K562 (cell line): ENCODE measurements around the gene OR2J3. TPM values are rescaled to one million over a fixed set of nuclear protein-coding genes. Genes with fewer than 3 reads are reported as not detected.

ENCODE experiments used
- ATAC-seq: fragments of 200-7000 bp; cut with Tn5 transposase; 3 replicates; pipeline ENCODE4 v1.9.1; 2020; ENCODE audit warnings: moderate library complexity
- BruUV-seq: library from RNA; stranded (reverse); fragments of 400-500 nt; replicated peaks from 2 replicates; lab custom pipeline; 2021; lab: Mats Ljungman, UMichigan
- CTCF ChIA-PET: fragments of 300-600 bp; formaldehyde crosslinking; extraction: SDS; loops from one replicate; lab custom pipeline; 2021; ENCODE audit warnings: low intra/inter-chr PET ratio; lab: Yijun Ruan, JAX
- POLR2A ChIA-PET: fragments of 300-600, 350-650 bp; sonication (Branson Sonifier 250); formaldehyde crosslinking; extraction: SDS; loops from one replicate; lab custom pipeline; 2021; ENCODE audit warnings: antibody characterized with exemption, inconsistent platforms; lab: Yijun Ruan, JAX
- DNase-seq, 4 experiments: peaks; one replicate each; pipeline versions ENCODE4 v3.0.0 to v3.0.0-alpha.2; 2011 to 2018; ENCODE audit warnings: low spot score in 3 of 4, mixed read lengths in 3 of 4; ENCODE audit errors: extremely low read depth in 1 of 4
- FAIRE-seq: peaks from 2 replicates; lab custom pipeline; 2011; peaks lifted over from hg19 to GRCh38; lab: Jason Lieb, UNC
- H2AFZ ChIP-seq: 2 replicates; pipeline ENCODE4 v1.6.0; 2011; ENCODE audit warnings: low read depth, low read length, control low read depth, inconsistent platforms
- H3K27ac ChIP-seq: fragments of 200-600 bp; 3 replicates; pipeline ENCODE4 v1.8.0; 2011; ENCODE audit warnings: low read depth, mild to moderate bottlenecking, control low read depth, inconsistent platforms, low read length, moderate library complexity, mixed read lengths; ENCODE audit errors: extremely low read depth
- H3K27me3 ChIP-seq, 2 experiments: fragments of 300-600 bp in 1 of 2; 2 replicates in 1 of 2; 3 replicates in 1 of 2; pipeline versions ENCODE4 v1.6.0 to v1.8.0; 2011; ENCODE audit warnings: inconsistent platforms in 2 of 2, low read length in 2 of 2, mild to moderate bottlenecking in 1 of 2, mixed read lengths in 1 of 2, moderate library complexity in 1 of 2; ENCODE audit not compliant: control insufficient read depth in 2 of 2, insufficient read depth in 2 of 2
- H3K36me3 ChIP-seq: fragments of 300-600 bp; 3 replicates; pipeline ENCODE4 v1.8.0; 2011; ENCODE audit warnings: mild to moderate bottlenecking, low read length, inconsistent platforms; ENCODE audit not compliant: control insufficient read depth, insufficient read depth
- H3K4me1 ChIP-seq, 2 experiments: fragments of 200-600 bp in 1 of 2; replicated peaks in 1 of 2; 2 replicates in 1 of 2; 3 replicates in 1 of 2; pipeline versions ENCODE4 v1.5.1 to v1.8.0; 2011; ENCODE audit warnings: inconsistent platforms in 2 of 2, low read length in 2 of 2, mild to moderate bottlenecking in 1 of 2, mixed read lengths in 1 of 2, moderate library complexity in 1 of 2; ENCODE audit not compliant: control insufficient read depth in 2 of 2, insufficient read depth in 2 of 2
- H3K4me2 ChIP-seq: 2 replicates; pipeline ENCODE4 v1.6.1; 2011; ENCODE audit warnings: low read length, control low read depth, inconsistent platforms, mixed read lengths; ENCODE audit not compliant: insufficient read depth
- H3K4me3 ChIP-seq: fragments of 200-600 bp; sonication (generic), shearing (Covaris generic); 2 replicates; pipeline ENCODE4 v1.5.1; 2016; ENCODE audit warnings: control low read depth, inconsistent platforms
- H3K79me2 ChIP-seq: fragments of 200-600 bp; 3 replicates; pipeline ENCODE4 v1.8.0; 2011; ENCODE audit warnings: low read length, inconsistent platforms; ENCODE audit not compliant: control insufficient read depth, insufficient read depth
- H3K9ac ChIP-seq, 2 experiments: 2 replicates each; pipeline versions ENCODE4 v1.6.0 to v1.6.1; 2011; ENCODE audit warnings: low read depth in 2 of 2, low read length in 2 of 2, control low read depth in 1 of 2, inconsistent platforms in 1 of 2, mild to moderate bottlenecking in 1 of 2, mixed read lengths in 1 of 2; ENCODE audit not compliant: insufficient read depth in 1 of 2
- H3K9me1 ChIP-seq: one replicate; pipeline ENCODE4 v1.6.0; 2011; ENCODE audit warnings: inconsistent platforms, mild to moderate bottlenecking, low read length, moderate library complexity; ENCODE audit not compliant: control insufficient read depth, insufficient read depth
- H3K9me3 ChIP-seq: replicated peaks from 2 replicates; pipeline ENCODE4 v1.5.1; 2011; ENCODE audit warnings: low read depth, low read length, inconsistent platforms; ENCODE audit not compliant: control insufficient read depth, insufficient read depth
- H4K20me1 ChIP-seq: replicated peaks from 2 replicates; pipeline ENCODE4 v1.6.1; 2011; ENCODE audit warnings: low read length, inconsistent platforms, mixed read lengths; ENCODE audit not compliant: control insufficient read depth, insufficient read depth
- CEBPB ChIP-seq: fragments of 450-650 bp; IDR thresholded peaks from 2 replicates; pipeline ENCODE4 v1.6.1; 2016; ENCODE audit warnings: missing genetic modification characterization, missing compliant biosample characterization
- CEBPG ChIP-seq, 3 experiments: fragments of 200-800 bp in 1 of 3; sonication (Bioruptor generic) in 1 of 3; sonication (generic) in 1 of 3; formaldehyde crosslinking in 1 of 3; IDR thresholded peaks in 2 of 3; conservative IDR thresholded peaks in 1 of 3; 2 replicates each; pipeline versions ENCODE4 v1.6.1 to v1.8.0; 2016 to 2022; ENCODE audit warnings: missing compliant biosample characterization in 2 of 3, missing genetic modification characterization in 2 of 3, mild to moderate bottlenecking in 1 of 3, missing genetic modification reagents in 1 of 3
- FOXK2 ChIP-seq, 2 experiments: fragments of 450-650 bp; IDR thresholded peaks in 1 of 2; conservative IDR thresholded peaks in 1 of 2; 2 replicates each; pipeline ENCODE4 v1.6.1; 2016; ENCODE audit warnings: low read depth in 2 of 2, mild to moderate bottlenecking in 1 of 2
- GATA2 ChIP-seq: sonication (generic); formaldehyde crosslinking; IDR thresholded peaks from 2 replicates; pipeline ENCODE4 v1.4.0; 2020; ENCODE audit warnings: mild to moderate bottlenecking, missing genetic modification reagents
- HNRNPL ChIP-seq: fragments of 200-400 bp; formaldehyde crosslinking; IDR thresholded peaks from 2 replicates; pipeline ENCODE4 v1.6.1; 2017; ENCODE audit warnings: low read depth, mild to moderate bottlenecking, low read length
- MIER1 ChIP-seq: fragments of 450-650 bp; IDR thresholded peaks from 2 replicates; pipeline ENCODE4 v1.6.1; 2016; ENCODE audit warnings: antibody characterized with exemption, mild to moderate bottlenecking, low read depth
- NR1H2 ChIP-seq: sonication (generic); formaldehyde crosslinking; IDR thresholded peaks from 2 replicates; pipeline ENCODE4 v1.4.0; 2020; ENCODE audit warnings: mild to moderate bottlenecking, missing genetic modification reagents
- TRIM24 ChIP-seq, 2 experiments: fragments of 450-650 bp; IDR thresholded peaks; 2 replicates each; pipeline ENCODE4 v1.6.1; 2016
- ZNF696 ChIP-seq: fragments of 250-450 bp; sonication (Bioruptor Pico); conservative IDR thresholded peaks from 2 replicates; pipeline ENCODE4 v1.4.0; 2020; ENCODE audit warnings: mild to moderate bottlenecking, moderate library complexity
- ZNF778 ChIP-seq: fragments of 450-650 bp; formaldehyde crosslinking; IDR thresholded peaks from 2 replicates; pipeline ENCODE4 v1.4.0; 2020; ENCODE audit warnings: mild to moderate bottlenecking, moderate library complexity
- WGBS: fragments of 100-300 bp; shearing (Covaris generic); methylation state at CpG from one replicate; pipeline ENCODE4 v1.1.6; 2016; ENCODE audit warnings: low coverage, mixed read lengths; ENCODE audit not compliant: insufficient coverage; ENCODE audit errors: missing lambda C conversion rate; 5-methylcytosine and 5-hydroxymethylcytosine counted together
- in situ Hi-C: fragments of 300-500 bp; cut with MboI; formaldehyde crosslinking; loops from 4 replicates; pipeline ENCODE4 v1.15.0; 2018; ENCODE audit warnings: inconsistent platforms, mixed read lengths
- intact Hi-C: fragments of 100-400 bp; cut with micrococcal nuclease; formaldehyde crosslinking; loops from 2 replicates; pipeline ENCODE4 v1.14.2; 2022
- polyA plus RNA-seq, 8 experiments: library from polyadenylated mRNA; depleted of rRNA in 4 of 8; stranded (reverse) in 5 of 8; unstranded in 3 of 8; fragments of >200 nt; fragmentation: Nextera tagmentation in 2 of 8; fragmentation: Illumina TruSeq in 1 of 8; extraction: Ambion mirVana in 2 of 8; extraction: Trizol in 1 of 8; gene quantifications; 2 replicates each; pipeline versions ENCODE4 v1.2.1 to v1.2.3, GENCODE V29; 2011 to 2014; ENCODE audit warnings: inconsistent platforms in 1 of 8, missing spikeins in 1 of 8
- total RNA-seq, 7 experiments: library from RNA; depleted of rRNA in 6 of 7; stranded (reverse); fragments of >200 nt in 6 of 7; fragmentation: Illumina TruSeq in 2 of 7; extraction: Trizol in 2 of 7; gene quantifications; 2 replicates each; pipeline versions ENCODE4 v1.2.1 to v1.2.3, GENCODE V29; 2011 to 2021; ENCODE audit warnings: low replicate concordance in 1 of 7
- TF ChIP-seq, protein P1 (sequence below): fragments of 250-450 bp; sonication (Bioruptor Pico); IDR thresholded peaks from 2 replicates; pipeline ENCODE4 v1.5.0; 2022; ENCODE audit warnings: mild to moderate bottlenecking
- TF ChIP-seq, protein P2 (sequence below): sonication (generic); formaldehyde crosslinking; IDR thresholded peaks from 2 replicates; pipeline ENCODE4 v1.8.1; 2022; ENCODE audit warnings: missing genetic modification reagents

OR2J3 gene
- total and polyA plus RNA-seq, 9 of the 15 experiments (the other 6 are each of a cell fraction or from before 2014, with no cell fraction given), result 0.14 to 0.17 TPM; not detected in 7

DNA sequence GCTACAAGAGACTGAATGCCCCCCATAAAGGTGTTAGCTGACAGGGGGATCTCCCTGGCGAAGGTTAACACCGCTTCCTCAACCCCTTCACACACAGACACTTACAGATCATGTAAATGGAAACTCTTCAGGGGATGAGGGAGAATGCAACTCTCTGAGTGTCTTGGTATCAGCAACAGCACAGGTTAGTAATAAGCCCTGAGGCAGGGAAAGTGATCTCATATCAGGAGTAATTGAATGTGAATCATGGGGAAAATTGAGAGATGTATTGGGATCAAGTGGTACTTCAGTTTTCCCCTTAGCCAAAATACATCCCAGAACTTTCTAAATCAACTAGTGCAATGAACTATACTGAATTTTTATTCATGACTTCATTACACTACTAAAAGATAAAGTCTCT lies 23.8 kb downstream of the OR2J3 start (continued):
- TF ChIP-seq GATA2 (CRISPR knock-in tag) (no peak), NR1H2 (CRISPR knock-in tag) (no peak)
- TF ChIP-seq, all 486 proteins: peak for 0

DNA sequence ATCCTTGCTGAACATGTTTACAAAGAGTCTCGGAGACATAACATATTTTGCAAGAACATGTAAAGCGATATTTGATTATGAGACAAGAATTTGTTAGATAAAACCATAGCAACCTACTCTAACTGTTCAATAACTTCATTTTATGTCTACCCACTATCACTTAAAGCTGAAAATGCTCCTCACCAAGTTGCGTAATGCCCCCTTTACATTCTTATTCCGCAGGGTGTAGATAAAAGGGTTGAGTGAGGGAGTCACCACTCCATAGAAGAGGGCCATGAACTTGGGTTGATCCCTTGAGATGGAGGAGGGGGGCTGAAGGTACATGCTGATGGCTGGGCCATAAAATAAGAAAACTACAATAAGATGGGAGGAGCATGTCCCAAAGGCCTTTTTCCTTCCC lies 29.9 kb downstream of the OR2J3 start:
- Histone ChIP-seq H3K36me3 (no peaks in the 10 kb centered on the region), H3K79me2 (no peaks in the 10 kb centered on the region), H3K27me3 (no peaks in the 10 kb centered on the region), H3K9ac (no peak overlapping the region), H3K27ac (no peak overlapping the region), H3K9me3 (no peaks in the 10 kb centered on the region), H2AFZ (no peak overlapping the region), H3K4me3 (no peak overlapping the region), H3K4me1 (no peaks in the 10 kb centered on the region), H4K20me1 (no peaks in the 10 kb centered on the region), H3K4me2 (no peak overlapping the region), H3K9me1 (no peaks in the 10 kb centered on the region)
- intact Hi-C loops (no loop called here), in situ Hi-C loops (no loop called here)
- 0% methylated on average over 4 of the region's 4 CpGs for WGBS
- POLR2A ChIA-PET, result no interaction called here
- peak; percentile 58 for TF ChIP-seq CEBPB (tag)
- no peak for TF ChIP-seq CEBPG (CRISPR knock-in tag; IDR thresholded peaks at IDR 0.05)
- TF ChIP-seq CEBPG (tag; conservative IDR thresholded peaks at IDR 0.05 in 1 of 2, IDR thresholded peaks at IDR 0.05 in 1 of 2), result peak in 1 of 2 experiments; percentile 30; a peak in 1 of 4 replicates
- TF ChIP-seq, protein P1, sequence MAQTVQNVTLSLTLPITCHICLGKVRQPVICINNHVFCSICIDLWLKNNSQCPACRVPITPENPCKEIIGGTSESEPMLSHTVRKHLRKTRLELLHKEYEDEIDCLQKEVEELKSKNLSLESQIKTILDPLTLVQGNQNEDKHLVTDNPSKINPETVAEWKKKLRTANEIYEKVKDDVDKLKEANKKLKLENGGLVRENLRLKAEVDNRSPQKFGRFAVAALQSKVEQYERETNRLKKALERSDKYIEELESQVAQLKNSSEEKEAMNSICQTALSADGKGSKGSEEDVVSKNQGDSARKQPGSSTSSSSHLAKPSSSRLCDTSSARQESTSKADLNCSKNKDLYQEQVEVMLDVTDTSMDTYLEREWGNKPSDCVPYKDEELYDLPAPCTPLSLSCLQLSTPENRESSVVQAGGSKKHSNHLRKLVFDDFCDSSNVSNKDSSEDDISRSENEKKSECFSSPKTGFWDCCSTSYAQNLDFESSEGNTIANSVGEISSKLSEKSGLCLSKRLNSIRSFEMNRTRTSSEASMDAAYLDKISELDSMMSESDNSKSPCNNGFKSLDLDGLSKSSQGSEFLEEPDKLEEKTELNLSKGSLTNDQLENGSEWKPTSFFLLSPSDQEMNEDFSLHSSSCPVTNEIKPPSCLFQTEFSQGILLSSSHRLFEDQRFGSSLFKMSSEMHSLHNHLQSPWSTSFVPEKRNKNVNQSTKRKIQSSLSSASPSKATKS (CRISPR knock-in tag), result no peak
- no peak for TF ChIP-seq HNRNPL
- no peak for TF ChIP-seq MIER1
- TF ChIP-seq ZNF778 (CRISPR knock-in tag), result no peak
- TF ChIP-seq FOXK2 (conservative IDR thresholded peaks at IDR 0.05 in 1 of 2, IDR thresholded peaks at IDR 0.05 in 1 of 2; ENCODE audit: low read depth in 2 of 2), result no peak
- no peak for TF ChIP-seq TRIM24 (IDR thresholded peaks at IDR 0.05)
- no peak for TF ChIP-seq ZNF696 (CRISPR knock-in tag)
- TF ChIP-seq, protein P2, sequence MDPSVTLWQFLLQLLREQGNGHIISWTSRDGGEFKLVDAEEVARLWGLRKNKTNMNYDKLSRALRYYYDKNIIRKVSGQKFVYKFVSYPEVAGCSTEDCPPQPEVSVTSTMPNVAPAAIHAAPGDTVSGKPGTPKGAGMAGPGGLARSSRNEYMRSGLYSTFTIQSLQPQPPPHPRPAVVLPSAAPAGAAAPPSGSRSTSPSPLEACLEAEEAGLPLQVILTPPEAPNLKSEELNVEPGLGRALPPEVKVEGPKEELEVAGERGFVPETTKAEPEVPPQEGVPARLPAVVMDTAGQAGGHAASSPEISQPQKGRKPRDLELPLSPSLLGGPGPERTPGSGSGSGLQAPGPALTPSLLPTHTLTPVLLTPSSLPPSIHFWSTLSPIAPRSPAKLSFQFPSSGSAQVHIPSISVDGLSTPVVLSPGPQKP, result no peak
- FAIRE-seq (no peak), DNase-seq (no peak), ATAC-seq (no peak)
- CTCF ChIA-PET, result no interaction called here
- no TSS peak for BruUV-seq
